ENCODE measurements around the gene NFATC1.

The NFATC1 gene

GRCh38 chr18:79507546-79508480 lies 112.1 kb downstream of the NFATC1 start:
- peaks cover 20% of the 10 kb centered on the region for H3K4me1 ChIP-seq (ENCODE audit: control insufficient read depth, insufficient read depth, low read length, poor library complexity, severe bottlenecking)
- H3K36me3 ChIP-seq (ENCODE audit: control insufficient read depth, insufficient read depth, low read length) = peaks cover 22% of the 10 kb centered on the region
- peak overlapping the region; percentile 86 for H3K27ac ChIP-seq (ENCODE audit: low read depth, low read length, severe bottlenecking)
- H3K4me3 ChIP-seq (ENCODE audit: extremely low read depth, insufficient read depth, low read length, poor library complexity, severe bottlenecking) = no peak overlapping the region
- no peaks in the 10 kb centered on the region for H3K9me3 ChIP-seq (ENCODE audit: control insufficient read depth, low read length)
- WGBS, 2 experiments (ENCODE audit: insufficient coverage in 2 of 2) = 78 to 80% methylated on average over 36 to 43 of the region's 46 CpGs

GRCh38 chr18:79508565-79509535 lies 113.1 kb downstream of the NFATC1 start:
- H3K4me3 ChIP-seq (ENCODE audit: extremely low read depth, insufficient read depth, low read length, poor library complexity, severe bottlenecking) = no peak overlapping the region
- no peak overlapping the region for H3K27ac ChIP-seq (ENCODE audit: low read depth, low read length, severe bottlenecking)
- 95 to 97% methylated on average over 25 to 31 of the region's 40 CpGs for WGBS, 2 experiments (ENCODE audit: insufficient coverage in 2 of 2)
- peaks cover 20% of the 10 kb centered on the region for H3K4me1 ChIP-seq (ENCODE audit: control insufficient read depth, insufficient read depth, low read length, poor library complexity, severe bottlenecking)
- H3K36me3 ChIP-seq (ENCODE audit: control insufficient read depth, insufficient read depth, low read length) = peaks cover 25% of the 10 kb centered on the region
- no peaks in the 10 kb centered on the region for H3K9me3 ChIP-seq (ENCODE audit: control insufficient read depth, low read length)

- Histone ChIP-seq H3K4me3 (ENCODE audit: extremely low read depth, insufficient read depth, low read length, poor library complexity, severe bottlenecking) (no peak overlapping the region), H3K36me3 (ENCODE audit: control insufficient read depth, insufficient read depth, low read length) (peaks cover 26% of the 10 kb centered on the region), H3K4me1 (ENCODE audit: control insufficient read depth, insufficient read depth, low read length, poor library complexity, severe bottlenecking) (peaks cover 20% of the 10 kb centered on the region), H3K9me3 (ENCODE audit: control insufficient read depth, low read length) (no peaks in the 10 kb centered on the region), H3K27ac (ENCODE audit: low read depth, low read length, severe bottlenecking) (no peak overlapping the region)
- 96 to 99% methylated on average over 7 to 8 of the region's 8 CpGs for WGBS, 2 experiments (ENCODE audit: insufficient coverage in 2 of 2)
These were observed 113.8 kb downstream of the NFATC1 start for GRCh38 chr18:79509536-79509930.

GRCh38 chr18:79510046-79510685 lies 114.4 kb downstream of the NFATC1 start:
- 97 to 98% methylated on average over 15 to 19 of the region's 20 CpGs for WGBS, 2 experiments (ENCODE audit: insufficient coverage in 2 of 2)
- peaks cover 28% of the 10 kb centered on the region for H3K36me3 ChIP-seq (ENCODE audit: control insufficient read depth, insufficient read depth, low read length)
- no peaks in the 10 kb centered on the region for H3K9me3 ChIP-seq (ENCODE audit: control insufficient read depth, low read length)
- peaks cover 20% of the 10 kb centered on the region for H3K4me1 ChIP-seq (ENCODE audit: control insufficient read depth, insufficient read depth, low read length, poor library complexity, severe bottlenecking)
- no peak overlapping the region for H3K27ac ChIP-seq (ENCODE audit: low read depth, low read length, severe bottlenecking)
- no peak overlapping the region for H3K4me3 ChIP-seq (ENCODE audit: extremely low read depth, insufficient read depth, low read length, poor library complexity, severe bottlenecking)

- Histone ChIP-seq H3K27ac (ENCODE audit: low read depth, low read length, severe bottlenecking) (no peak overlapping the region), H3K9me3 (ENCODE audit: control insufficient read depth, low read length) (no peaks in the 10 kb centered on the region), H3K36me3 (ENCODE audit: control insufficient read depth, insufficient read depth, low read length) (peaks cover 28% of the 10 kb centered on the region), H3K4me3 (ENCODE audit: extremely low read depth, insufficient read depth, low read length, poor library complexity, severe bottlenecking) (no peak overlapping the region), H3K4me1 (ENCODE audit: control insufficient read depth, insufficient read depth, low read length, poor library complexity, severe bottlenecking) (peaks cover 20% of the 10 kb centered on the region)
- 93 to 96% methylated on average over 21 to 36 of the region's 36 CpGs for WGBS, 2 experiments (ENCODE audit: insufficient coverage in 2 of 2)
These were observed 115.1 kb downstream of the NFATC1 start for GRCh38 chr18:79510731-79511241.

- Histone ChIP-seq H3K4me3 (ENCODE audit: extremely low read depth, insufficient read depth, low read length, poor library complexity, severe bottlenecking) (no peak overlapping the region), H3K4me1 (ENCODE audit: control insufficient read depth, insufficient read depth, low read length, poor library complexity, severe bottlenecking) (peaks cover 17% of the 10 kb centered on the region), H3K9me3 (ENCODE audit: control insufficient read depth, low read length) (no peaks in the 10 kb centered on the region), H3K36me3 (ENCODE audit: control insufficient read depth, insufficient read depth, low read length) (peaks cover 28% of the 10 kb centered on the region), H3K27ac (ENCODE audit: low read depth, low read length, severe bottlenecking) (no peak overlapping the region)
- WGBS, 2 experiments (ENCODE audit: insufficient coverage in 2 of 2) = 95 to 98% methylated on average over 16 to 21 of the region's 21 CpGs
These were observed 115.5 kb downstream of the NFATC1 start for GRCh38 chr18:79511271-79511670.

GRCh38 chr18:79511671-79512301 lies 116.1 kb downstream of the NFATC1 start:
- Histone ChIP-seq H3K9me3 (ENCODE audit: control insufficient read depth, low read length) (no peaks in the 10 kb centered on the region), H3K36me3 (ENCODE audit: control insufficient read depth, insufficient read depth, low read length) (peaks cover 28% of the 10 kb centered on the region), H3K4me1 (ENCODE audit: control insufficient read depth, insufficient read depth, low read length, poor library complexity, severe bottlenecking) (peaks cover 14% of the 10 kb centered on the region), H3K27ac (ENCODE audit: low read depth, low read length, severe bottlenecking) (no peak overlapping the region), H3K4me3 (ENCODE audit: extremely low read depth, insufficient read depth, low read length, poor library complexity, severe bottlenecking) (no peak overlapping the region)
- 91 to 92% methylated on average over 29 to 30 of the region's 32 CpGs for WGBS, 2 experiments (ENCODE audit: insufficient coverage in 2 of 2)

- no peaks in the 10 kb centered on the region for H3K9me3 ChIP-seq (ENCODE audit: control insufficient read depth, low read length)
- H3K27ac ChIP-seq (ENCODE audit: low read depth, low read length, severe bottlenecking) = no peak overlapping the region
- H3K4me3 ChIP-seq (ENCODE audit: extremely low read depth, insufficient read depth, low read length, poor library complexity, severe bottlenecking) = no peak overlapping the region
- H3K4me1 ChIP-seq (ENCODE audit: control insufficient read depth, insufficient read depth, low read length, poor library complexity, severe bottlenecking) = peaks cover 4% of the 10 kb centered on the region
- peaks cover 28% of the 10 kb centered on the region for H3K36me3 ChIP-seq (ENCODE audit: control insufficient read depth, insufficient read depth, low read length)
- WGBS, 2 experiments (ENCODE audit: insufficient coverage in 2 of 2) = 96 to 97% methylated on average over 53 of the region's 54 CpGs
These were observed 117.0 kb downstream of the NFATC1 start for GRCh38 chr18:79512461-79513380.

- no peak overlapping the region for H3K4me3 ChIP-seq (ENCODE audit: extremely low read depth, insufficient read depth, low read length, poor library complexity, severe bottlenecking)
- H3K9me3 ChIP-seq (ENCODE audit: control insufficient read depth, low read length) = no peaks in the 10 kb centered on the region
- WGBS, 2 experiments (ENCODE audit: insufficient coverage in 2 of 2) = 96 to 98% methylated on average over 35 to 36 of the region's 36 CpGs
These were observed 117.8 kb downstream of the NFATC1 start for GRCh38 chr18:79513381-79514081.

More at GRCh38 chr18:79513381-79514081, 117.8 kb downstream of the NFATC1 start:
- H3K4me1 ChIP-seq (ENCODE audit: control insufficient read depth, insufficient read depth, low read length, poor library complexity, severe bottlenecking) = no peaks in the 10 kb centered on the region
- no peak overlapping the region for H3K27ac ChIP-seq (ENCODE audit: low read depth, low read length, severe bottlenecking)
- H3K36me3 ChIP-seq (ENCODE audit: control insufficient read depth, insufficient read depth, low read length) = peaks cover 35% of the 10 kb centered on the region
